Measurements from ENCODE around the gene FYB2.

FYB2 gene

GRCh38 chr1:56688522-56689026, 130.6 kb downstream of the FYB2 start:
- peak; percentile 96 for ATAC-seq
- TF ChIP-seq, protein P1, sequence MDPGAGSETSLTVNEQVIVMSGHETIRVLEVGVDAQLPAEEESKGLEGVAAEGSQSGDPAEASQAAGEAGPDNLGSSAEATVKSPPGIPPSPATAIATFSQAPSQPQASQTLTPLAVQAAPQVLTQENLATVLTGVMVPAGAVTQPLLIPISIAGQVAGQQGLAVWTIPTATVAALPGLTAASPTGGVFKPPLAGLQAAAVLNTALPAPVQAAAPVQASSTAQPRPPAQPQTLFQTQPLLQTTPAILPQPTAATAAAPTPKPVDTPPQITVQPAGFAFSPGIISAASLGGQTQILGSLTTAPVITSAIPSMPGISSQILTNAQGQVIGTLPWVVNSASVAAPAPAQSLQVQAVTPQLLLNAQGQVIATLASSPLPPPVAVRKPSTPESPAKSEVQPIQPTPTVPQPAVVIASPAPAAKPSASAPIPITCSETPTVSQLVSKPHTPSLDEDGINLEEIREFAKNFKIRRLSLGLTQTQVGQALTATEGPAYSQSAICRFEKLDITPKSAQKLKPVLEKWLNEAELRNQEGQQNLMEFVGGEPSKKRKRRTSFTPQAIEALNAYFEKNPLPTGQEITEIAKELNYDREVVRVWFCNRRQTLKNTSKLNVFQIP (CRISPR knock-in tag; IDR thresholded peaks at IDR 0.05; ENCODE audit: borderline replicate concordance, low read depth), result no peak
- TF ChIP-seq ZNF8 (CRISPR knock-in tag; IDR thresholded peaks at IDR 0.05), result no peak
- no peak for TF ChIP-seq PPARA (CRISPR knock-in tag; IDR thresholded peaks at IDR 0.05; ENCODE audit: borderline replicate concordance)
- no peak for TF ChIP-seq CSDC2 (CRISPR knock-in tag; IDR thresholded peaks at IDR 0.05)
- no peak for TF ChIP-seq ESRRG (CRISPR knock-in tag; IDR thresholded peaks at IDR 0.05)
- TF ChIP-seq BACH2 (CRISPR knock-in tag; IDR thresholded peaks at IDR 0.05; ENCODE audit: borderline replicate concordance), result no peak
- no peak for TF ChIP-seq TCF4 (CRISPR knock-in tag; IDR thresholded peaks at IDR 0.05; ENCODE audit: borderline replicate concordance)
- no peak for TF ChIP-seq SNAI2 (CRISPR knock-in tag; IDR thresholded peaks at IDR 0.05)
- TF ChIP-seq ARNTL (CRISPR knock-in tag; IDR thresholded peaks at IDR 0.05; ENCODE audit: borderline replicate concordance, low read depth), result no peak
- TF ChIP-seq, protein P2, sequence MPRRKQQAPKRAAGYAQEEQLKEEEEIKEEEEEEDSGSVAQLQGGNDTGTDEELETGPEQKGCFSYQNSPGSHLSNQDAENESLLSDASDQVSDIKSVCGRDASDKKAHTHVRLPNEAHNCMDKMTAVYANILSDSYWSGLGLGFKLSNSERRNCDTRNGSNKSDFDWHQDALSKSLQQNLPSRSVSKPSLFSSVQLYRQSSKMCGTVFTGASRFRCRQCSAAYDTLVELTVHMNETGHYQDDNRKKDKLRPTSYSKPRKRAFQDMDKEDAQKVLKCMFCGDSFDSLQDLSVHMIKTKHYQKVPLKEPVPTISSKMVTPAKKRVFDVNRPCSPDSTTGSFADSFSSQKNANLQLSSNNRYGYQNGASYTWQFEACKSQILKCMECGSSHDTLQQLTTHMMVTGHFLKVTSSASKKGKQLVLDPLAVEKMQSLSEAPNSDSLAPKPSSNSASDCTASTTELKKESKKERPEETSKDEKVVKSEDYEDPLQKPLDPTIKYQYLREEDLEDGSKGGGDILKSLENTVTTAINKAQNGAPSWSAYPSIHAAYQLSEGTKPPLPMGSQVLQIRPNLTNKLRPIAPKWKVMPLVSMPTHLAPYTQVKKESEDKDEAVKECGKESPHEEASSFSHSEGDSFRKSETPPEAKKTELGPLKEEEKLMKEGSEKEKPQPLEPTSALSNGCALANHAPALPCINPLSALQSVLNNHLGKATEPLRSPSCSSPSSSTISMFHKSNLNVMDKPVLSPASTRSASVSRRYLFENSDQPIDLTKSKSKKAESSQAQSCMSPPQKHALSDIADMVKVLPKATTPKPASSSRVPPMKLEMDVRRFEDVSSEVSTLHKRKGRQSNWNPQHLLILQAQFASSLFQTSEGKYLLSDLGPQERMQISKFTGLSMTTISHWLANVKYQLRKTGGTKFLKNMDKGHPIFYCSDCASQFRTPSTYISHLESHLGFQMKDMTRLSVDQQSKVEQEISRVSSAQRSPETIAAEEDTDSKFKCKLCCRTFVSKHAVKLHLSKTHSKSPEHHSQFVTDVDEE (CRISPR knock-in tag; IDR thresholded peaks at IDR 0.05), result no peak
- TF ChIP-seq ZNF70 (CRISPR knock-in tag; IDR thresholded peaks at IDR 0.05), result no peak
- no peak for TF ChIP-seq ZFP3 (CRISPR knock-in tag; IDR thresholded peaks at IDR 0.05)
- no peak for TF ChIP-seq PATZ1 (CRISPR knock-in tag; IDR thresholded peaks at IDR 0.05; ENCODE audit: borderline replicate concordance)
- TF ChIP-seq GLIS3 (CRISPR knock-in tag; IDR thresholded peaks at IDR 0.05), result no peak
- no peak for TF ChIP-seq ZC3H10 (CRISPR knock-in tag; IDR thresholded peaks at IDR 0.05)
- TF ChIP-seq OSR1 (CRISPR knock-in tag; IDR thresholded peaks at IDR 0.05), result no peak
- no peak for TF ChIP-seq CSRNP3 (CRISPR knock-in tag; IDR thresholded peaks at IDR 0.05)
- no peak for TF ChIP-seq TOX (CRISPR knock-in tag; IDR thresholded peaks at IDR 0.05; ENCODE audit: borderline replicate concordance)
- no peak for TF ChIP-seq RARB (CRISPR knock-in tag; IDR thresholded peaks at IDR 0.05)

DNA sequence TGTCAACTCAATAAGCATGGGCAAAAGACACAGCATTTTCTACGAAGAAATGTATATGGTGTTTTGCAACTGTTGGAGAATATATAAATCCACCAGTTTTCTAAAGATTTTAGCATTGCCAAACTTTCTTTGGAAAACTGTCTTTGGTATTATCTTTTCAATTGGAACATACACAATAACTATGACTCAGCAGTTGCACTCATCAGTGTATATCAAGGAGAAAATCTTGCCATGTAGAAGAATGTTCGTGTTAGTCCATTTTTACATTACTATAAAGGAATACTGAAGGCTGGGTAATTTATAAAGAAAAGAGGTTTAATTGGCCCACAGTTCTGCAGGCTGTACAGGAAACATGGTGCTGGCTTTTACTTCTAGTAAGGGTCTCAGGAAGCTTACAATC, 133.0 kb downstream of the FYB2 start:
- no peak for TF ChIP-seq ZNF70 (CRISPR knock-in tag; IDR thresholded peaks at IDR 0.05)
- ATAC-seq, result 0 out of 3 replicates have a peak, but pooled peaks have one; percentile 27

DNA sequence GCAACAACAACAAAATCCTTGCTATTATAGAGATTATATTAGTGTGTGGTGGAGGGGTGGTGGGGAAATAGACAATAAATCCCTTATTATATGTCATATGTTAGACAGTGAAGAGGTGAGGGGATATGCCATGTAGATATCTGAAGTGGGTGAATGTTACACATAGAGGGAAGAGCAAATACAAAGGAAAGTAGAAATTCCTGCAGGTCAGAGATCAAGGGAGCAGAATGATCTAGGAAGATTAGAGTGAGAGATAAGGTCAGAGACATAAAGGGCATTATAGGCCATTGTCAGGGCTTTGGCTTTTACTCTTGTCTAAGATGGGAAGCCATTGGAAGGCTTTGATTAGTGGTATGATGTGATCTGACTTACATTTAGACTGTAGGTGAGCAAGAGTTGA, 135.6 kb downstream of the FYB2 start:
- ATAC-seq, result no peak
- TF ChIP-seq, protein P1 (CRISPR knock-in tag; IDR thresholded peaks at IDR 0.05; ENCODE audit: borderline replicate concordance, low read depth), result no peak
- TF ChIP-seq ISL1 (CRISPR knock-in tag; IDR thresholded peaks at IDR 0.05) (no peak), GLIS3 (CRISPR knock-in tag; IDR thresholded peaks at IDR 0.05) (no peak), SNAI2 (CRISPR knock-in tag; IDR thresholded peaks at IDR 0.05) (no peak), ZFP30 (CRISPR knock-in tag; IDR thresholded peaks at IDR 0.05) (no peak), TCF4 (CRISPR knock-in tag; IDR thresholded peaks at IDR 0.05; ENCODE audit: borderline replicate concordance) (no peak), CREB5 (CRISPR knock-in tag; IDR thresholded peaks at IDR 0.05; ENCODE audit: low read depth) (no peak)
